GM21529 (cell line): ENCODE data around the gene LSM3.

Experiments
- ATAC-seq: cut with Tn5 transposase; IDR thresholded peaks from one replicate; pipeline ENCODE4 v1.9.1; 2021; ENCODE audit not compliant: unreplicated experiment

Gene LSM3

DNA sequence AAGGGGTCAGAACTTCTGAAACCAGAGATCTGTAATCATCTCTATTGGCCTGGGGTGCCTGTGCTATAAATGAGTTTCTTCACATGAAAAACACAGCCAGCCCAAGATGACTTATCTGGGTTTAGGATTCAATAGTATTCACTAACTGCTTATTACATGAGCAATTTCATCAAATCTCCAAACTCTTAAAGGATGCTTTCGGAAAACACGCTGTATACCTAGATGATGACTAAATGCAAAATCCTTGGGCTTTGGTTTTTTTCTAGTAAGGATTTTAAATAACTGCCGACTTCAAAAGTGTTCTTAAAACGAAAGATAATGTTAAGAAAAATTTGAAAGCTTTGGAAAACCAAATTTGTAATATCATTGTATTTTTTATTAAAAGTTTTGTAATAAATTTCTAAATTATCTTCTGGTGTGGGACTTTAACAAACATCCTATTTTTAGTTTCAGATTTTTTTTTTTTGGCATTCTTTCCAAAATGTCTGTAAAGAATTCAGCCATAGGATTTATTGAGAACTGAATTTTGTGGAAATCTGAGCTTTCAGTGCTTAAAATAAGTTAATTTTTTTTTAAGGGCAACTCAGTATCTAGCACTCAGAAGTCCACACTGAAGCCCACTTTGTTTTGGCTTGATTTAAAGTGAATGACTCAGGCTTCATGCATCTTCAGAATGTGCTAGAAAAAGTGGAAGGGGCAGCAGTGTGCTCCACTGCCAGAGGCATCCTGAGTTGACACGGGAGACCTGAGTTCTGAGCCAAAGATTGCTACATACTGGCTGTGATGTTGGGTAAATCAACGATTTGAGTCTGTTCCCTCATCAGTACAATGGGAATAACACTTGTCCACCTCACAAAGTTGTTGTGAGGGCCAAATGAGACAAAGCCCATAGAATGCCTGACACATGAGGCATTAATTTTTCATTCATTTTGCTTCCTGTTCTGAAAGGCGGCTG lies 35.1 kb upstream of the LSM3 start:
- no peak for ATAC-seq

DNA sequence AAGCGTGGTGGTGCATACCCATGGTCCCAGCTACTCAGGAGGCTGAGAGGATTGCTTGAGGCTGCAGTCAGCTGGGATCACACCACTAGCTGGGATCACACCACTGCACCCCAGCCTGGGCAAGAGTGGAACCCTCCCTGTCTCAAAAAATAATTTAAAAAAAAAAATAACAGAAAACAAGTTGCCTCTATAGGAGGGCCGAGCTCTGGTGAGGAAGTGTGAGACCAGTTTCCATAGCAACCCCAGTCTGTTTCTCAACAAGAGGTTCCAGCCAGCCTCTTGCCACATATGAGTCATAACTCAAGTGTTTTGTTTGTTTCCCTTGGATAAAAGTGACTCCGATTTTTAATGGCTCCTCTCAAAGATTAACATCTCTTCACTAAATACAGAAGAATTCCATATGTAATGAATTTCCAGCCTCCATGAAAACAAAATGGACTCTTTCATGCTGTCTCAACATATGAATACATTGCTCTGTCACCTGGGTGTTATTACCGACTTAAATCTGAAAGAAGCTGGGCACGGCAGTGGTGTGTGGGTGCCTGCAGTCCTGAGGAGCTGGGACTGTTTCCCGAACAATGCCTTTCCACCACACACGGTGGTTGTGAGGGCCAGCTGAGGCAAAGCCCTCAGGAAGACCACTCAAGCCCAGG lies 34.1 kb upstream of the LSM3 start:
- ATAC-seq, result peak; percentile 99

DNA sequence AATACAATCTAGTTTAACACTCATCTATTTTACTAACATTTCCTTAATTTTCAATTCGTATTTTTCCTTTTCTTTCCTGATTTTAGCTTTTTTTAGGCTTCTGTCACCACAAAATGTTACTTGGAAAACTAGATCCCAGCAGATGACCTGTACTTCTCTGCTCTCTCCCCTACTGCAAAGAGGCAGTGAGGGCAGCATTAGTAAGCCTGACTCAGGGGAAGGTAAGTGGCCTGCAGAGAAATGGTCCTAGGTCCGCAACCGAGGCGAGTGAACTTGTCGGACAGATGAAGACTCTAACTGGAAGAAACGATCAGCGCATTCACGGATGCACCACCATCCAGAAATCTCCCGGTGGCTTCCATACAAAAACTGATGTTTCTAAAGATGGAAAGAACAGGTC lies 33.4 kb upstream of the LSM3 start:
- ATAC-seq, result no peak

DNA sequence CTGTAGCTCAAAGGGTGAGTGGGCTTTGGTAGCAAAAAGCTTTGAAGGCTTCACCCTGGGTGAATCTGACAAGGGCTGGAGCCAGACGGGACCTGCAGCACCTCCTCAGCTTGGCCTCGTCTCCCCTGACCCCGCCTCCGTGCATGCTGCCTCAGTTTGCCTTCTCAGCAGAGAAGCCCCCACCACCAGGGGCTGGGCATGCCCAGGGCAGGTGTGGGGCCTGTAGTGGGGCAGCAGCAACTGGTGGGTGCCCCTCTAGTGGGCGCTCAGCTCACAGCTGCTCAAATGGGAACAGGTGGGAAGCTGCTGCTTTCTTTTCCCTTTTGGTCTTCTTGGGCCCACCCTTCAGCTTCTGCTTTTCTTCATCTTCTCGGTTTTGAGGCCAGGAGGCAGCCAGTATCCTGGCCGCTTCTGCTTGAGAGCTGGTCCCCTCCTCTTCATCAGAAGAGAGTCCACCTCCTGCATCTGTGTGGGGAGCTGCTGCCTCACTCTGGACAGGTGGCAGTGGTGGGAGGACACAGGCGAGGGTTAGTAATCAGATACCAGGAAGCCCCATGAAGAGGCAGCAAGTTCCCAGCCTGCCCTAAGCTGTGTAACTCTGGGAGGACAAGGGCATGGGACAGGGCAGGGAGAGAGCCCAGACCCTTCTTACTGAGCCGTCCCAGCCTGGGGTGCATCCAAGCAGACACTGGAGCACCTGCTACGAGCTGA lies 32.8 kb upstream of the LSM3 start:
- no peak for ATAC-seq

DNA sequence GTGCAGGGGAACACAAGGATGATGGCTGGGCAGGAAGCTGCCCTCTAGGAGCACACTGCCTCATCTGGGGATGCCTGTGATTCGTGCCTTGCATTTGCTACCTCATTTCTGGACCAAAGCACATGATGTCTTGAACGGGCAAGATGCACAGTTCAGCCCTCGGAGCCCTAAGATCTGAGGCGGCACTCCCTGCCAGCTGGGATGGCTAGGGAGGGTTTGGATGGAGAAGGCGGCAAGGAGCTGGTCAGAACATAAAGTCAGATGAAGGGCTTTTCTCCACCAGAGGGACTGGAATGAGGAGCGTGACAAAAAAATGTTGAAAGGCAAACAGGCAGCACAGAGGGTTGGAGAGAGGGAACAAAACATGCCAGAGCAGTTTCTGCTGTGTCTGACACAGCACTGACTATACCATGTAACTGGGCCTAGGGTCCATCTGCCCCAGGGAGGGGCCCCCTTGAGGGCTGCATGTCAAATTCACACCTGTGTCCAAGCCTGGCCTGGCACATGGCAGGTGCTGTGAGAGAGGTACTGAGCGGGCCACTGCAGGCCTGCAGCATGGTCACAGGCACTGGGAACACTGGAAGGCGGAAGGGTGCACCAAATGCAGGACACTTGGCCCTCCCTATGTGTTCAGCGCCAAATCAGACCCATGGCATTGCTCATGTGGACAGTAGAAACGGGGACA lies 32.1 kb upstream of the LSM3 start:
- ATAC-seq, result no peak

DNA sequence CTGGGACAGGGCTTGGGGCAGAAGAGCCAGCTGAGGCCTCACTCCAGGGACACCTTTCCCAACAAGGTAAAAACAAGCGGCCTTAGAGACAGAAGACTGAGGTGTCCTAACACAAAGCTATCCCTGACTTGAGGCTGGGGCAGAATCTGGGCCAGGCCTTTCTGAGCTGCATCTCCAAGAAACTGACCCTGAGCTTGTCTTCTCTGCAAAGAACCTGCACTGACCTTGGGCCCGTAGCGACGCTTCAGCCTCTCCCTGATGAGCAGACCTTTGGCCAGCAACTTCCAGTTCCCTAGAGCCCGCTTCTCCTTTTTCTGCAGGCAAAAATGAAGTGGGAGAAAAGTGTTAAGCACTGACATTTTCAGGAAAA lies 31.6 kb upstream of the LSM3 start:
- no peak for ATAC-seq

DNA sequence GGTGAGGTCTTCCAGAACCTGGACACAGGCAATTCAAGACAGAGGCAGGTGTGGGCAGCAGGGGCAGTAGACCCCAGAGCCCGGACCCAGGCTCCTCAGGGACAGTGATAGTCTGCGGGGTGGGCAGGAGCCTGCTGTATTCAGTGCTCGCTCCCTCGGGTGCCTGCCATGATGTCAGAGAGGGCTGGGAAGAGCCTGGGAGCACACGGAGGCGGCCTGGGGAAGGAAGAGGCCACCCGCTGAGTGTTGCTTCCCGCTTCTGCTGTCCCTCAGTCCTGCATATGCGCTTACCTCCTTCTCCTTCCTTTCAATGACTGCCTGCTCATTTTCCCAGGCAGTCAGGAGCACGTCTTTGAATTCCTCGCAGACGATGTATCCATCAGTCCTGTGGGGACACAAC lies 31.0 kb upstream of the LSM3 start:
- ATAC-seq, result no peak

DNA sequence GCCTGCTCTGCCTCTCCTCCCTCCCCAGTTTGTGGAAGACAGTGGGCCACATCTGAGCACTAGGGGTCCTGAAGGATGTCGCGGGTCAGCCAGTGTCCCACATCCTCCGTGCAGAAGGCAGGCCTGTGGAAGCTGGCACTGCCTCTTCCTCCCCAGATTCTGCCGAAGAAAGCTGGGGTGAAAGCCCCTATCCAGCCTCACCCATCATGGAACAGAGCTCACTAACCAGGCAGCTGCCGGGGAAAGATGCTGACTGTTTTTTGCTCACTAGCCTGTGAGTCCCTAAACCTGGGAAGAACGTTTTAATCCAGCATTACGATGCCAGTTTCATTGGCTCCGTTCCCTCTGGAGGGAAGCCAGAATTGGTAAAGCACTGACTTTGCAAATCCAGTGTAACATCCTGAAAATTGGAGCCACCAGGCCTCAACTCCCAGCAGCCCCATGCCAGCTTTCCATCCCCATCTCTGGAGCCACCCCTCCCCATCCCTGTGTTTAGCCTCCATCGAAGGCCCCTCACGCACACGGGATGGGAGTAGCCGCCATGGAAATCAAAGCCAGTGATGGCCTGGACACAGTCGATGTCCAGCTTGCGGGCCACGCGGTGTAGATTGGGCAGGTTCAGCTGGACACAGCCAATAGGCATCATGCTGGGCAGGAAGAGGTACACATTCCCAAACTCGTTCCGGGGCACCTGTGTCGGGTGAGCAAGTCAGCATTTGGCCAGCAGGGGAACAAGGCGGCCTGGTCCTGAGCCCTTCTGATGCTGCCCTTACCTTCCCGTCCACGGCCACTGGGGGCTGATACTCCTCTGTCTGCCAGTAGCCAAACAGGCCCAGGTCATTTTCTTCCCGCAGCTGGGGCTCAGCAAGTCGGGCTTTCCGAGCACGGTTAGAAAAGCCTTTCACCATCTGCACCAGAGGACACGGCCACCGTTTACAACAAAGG lies 30.3 kb upstream of the LSM3 start:
- ATAC-seq, result no peak

DNA sequence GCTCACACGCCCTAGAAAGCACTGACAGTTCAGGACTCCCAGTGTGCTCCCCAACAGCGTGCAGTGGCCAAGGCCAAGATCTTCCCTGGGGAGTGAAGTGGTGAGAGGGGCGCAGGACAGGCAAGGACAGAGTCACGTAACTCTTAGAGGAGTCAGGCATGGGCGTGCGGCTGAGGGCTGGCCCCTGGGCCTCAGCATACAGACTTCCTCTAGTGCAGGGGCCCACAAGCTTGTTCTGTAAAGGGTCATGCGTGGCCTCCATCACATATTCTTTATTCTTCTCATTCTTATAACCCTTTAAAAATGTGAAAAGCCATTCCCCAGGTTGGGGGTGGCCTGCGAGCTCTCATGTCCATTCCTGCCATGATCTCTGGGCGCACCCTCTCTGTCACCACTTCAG lies 28.5 kb upstream of the LSM3 start:
- ATAC-seq, result no peak

DNA sequence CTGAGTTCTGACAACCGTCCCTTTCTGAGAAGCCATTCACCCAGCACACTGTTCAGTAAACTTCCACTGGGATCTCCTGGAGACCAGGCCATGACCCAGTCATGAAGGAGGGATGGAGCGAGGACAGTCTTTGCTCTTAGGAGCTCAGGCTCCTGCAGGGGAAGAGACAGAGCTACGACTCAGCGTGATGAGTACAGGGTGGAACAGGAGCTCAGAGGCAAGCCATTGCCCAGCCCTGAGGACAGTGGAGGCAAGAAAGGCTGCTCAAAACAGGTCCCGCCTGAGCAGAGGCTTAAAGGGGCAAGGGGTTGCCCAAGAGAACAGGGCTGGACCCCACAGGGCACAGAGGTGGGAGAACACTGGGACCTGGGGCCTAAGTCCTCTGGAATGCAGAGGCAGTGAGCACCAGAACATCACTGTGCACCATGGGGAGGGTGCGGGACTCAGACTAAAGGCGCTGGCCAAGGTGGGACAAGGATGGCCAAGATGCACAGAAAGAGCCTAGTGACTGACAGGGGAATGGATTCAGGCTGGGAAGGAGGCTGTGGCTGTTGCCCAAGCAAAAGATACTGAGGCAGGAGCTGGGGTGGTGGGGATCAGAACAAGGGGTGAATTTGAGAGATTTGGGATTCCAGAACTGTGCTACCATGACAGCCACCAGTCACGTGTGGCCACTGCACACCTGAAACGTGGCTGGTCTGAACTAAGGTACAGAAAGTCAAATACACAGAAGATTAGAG lies 28.0 kb upstream of the LSM3 start:
- ATAC-seq, result no peak

DNA sequence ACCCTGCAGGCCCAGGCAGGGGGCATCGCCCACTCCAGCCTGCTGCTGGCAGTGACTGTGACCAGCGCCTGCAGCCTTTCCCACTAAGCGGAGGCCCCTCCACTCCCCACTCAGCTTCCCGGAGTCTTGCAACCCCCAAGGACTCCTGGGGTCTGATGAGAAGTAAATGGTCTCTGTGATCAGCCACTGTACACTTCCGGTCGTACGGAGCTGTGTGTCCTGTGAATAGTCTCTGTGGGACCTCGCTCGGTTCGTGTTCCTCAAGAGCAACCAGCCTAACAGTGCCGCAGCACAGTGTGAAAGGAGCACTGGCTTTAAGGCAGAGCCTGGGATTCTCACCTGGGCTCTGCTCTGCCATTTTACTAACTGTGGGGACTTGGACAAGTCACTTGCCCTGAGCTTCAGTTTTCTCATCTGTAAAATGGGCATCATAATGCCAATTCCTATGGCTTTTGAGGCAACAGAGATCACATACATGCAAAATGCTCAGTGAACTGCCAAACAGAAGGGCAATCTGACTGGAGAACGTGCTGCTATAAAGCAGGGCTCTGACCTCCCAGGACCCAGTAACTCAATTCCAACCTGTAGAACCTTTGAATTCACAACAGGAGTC lies 27.0 kb upstream of the LSM3 start:
- ATAC-seq, result no peak

DNA sequence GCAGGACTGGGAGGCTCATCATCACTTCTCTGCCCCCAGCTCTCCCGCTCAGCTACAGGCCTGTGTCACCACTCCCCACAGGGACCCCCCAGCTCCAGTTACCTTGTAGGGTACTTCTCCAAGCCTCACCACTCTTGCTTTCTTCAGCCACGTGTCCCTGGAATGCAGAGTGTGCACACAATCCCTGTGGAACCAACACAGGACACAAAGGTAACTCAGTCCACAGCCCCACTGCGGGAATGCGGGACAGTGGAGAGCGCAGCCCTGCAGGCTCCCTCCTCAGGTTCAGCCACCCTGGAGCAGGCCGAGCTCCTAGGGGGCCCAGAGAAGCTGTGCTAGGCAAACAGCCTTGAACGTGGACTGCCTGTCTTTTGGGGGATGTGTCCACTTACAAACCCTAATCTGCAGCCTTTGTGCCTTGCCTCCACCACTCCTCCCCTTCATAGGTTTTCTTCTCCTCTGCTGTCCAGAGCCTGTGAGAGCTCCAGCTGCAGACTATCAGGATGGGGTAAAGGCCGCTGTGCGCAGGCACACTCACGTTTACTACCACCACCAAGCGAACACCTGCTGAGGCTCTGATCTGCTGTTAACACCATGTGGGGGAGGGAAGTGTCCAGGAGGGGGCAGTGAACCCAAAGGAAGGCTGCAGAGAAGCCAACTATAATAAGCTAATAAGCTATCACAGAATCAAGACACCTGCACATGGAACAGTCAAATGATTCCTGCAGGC lies 26.2 kb upstream of the LSM3 start:
- no peak for ATAC-seq

DNA sequence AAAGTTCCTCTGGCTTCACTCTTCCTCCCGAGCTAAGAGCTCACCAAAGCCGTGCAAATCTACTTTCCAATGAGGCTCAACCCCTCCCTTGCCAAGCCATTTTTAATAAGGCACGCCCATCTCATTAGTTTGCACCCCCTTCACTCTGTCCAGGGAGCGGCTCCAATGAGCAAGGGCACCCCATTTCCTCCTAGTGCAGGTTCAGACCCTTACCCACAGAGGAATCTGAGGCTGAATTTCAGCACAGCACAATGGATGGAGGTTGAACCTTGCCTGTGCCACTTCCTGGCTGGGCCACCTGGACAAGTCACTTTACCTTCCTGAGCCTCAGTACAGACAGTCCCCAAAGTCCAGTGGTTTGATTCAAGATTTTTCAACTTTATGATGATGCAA lies 25.7 kb upstream of the LSM3 start:
- ATAC-seq, result no peak

DNA sequence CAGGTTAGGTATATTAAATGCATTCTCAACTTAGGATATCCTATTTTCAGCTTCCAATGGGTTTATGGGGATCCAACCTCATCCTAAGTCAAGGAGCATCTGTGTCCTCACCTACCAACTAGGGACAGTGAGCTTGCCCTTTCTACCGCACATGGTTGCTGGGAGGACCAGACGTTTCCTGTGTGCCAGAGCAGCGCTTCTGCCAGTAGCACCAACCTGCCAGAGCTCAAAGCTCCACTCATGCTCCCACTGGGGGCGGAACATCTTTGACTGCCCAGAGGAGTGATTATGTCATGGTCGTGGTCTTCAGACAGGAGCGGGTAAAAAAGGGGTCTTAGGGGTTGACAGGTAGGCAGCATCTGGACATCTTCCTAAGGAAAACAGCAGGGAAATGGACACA lies 25.0 kb upstream of the LSM3 start:
- no peak for ATAC-seq

DNA sequence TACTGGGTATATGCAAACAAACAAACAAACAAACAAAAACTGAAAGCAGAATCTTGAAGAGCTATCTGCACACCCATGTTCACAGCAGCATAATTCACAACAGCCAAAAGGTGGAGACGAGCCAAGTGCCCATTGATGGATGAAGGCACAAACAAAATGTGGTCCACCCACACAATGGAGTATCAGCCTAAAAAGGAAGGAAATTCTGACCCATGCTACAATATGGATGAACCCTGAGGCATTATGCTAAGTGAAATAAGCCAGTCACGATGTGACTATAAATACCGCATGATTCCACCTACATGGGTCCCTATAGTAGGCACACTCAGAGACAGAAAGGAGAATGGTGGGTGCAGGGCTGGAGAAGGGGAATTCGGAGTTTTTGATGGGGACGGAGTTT lies 24.3 kb upstream of the LSM3 start:
- no peak for ATAC-seq

DNA sequence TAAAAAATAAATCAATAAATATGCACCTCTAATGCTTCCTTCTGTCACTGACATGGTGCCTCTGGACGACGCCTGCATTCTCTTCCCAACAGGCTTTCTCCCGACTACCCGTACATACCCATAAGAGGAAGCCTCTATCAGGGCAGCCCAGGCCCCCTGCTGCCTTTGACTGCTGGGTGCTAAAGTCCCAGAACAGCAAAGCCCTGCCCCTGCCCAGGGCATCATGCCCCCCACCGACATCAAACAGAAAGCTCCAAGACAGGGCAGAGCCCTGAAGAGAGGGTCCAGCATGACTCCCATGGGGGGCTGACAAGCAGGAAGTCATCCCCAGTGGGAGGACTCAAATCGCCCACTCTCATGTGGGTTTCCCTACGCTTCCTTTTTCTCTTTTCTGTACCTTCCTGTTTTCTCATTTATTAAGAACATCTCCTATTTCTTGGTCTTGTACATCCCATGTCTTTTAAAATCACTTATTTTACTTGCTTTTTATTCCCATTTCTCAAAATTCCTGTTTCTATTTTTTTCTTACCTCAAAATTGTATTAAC lies 23.6 kb upstream of the LSM3 start:
- no peak for ATAC-seq

DNA sequence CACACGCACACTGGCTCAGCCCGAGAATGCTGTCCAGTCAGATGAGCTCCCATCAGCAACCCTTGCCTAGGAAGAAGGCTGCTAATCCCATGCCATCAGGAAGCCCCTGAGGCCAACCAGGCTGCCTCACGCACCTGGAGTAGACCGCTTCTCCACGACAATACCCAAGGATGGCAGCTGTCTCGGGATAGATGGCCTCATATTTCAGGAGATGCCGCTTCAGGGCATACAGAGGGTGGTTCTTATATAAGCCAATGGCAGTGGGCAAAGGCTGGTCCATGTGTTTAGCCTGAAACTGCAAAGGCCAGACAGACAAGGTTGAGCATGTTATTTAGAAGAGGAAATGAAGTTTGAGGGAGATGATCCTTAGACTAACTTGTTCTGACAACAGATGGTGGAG lies 22.4 kb upstream of the LSM3 start:
- no peak for ATAC-seq

DNA sequence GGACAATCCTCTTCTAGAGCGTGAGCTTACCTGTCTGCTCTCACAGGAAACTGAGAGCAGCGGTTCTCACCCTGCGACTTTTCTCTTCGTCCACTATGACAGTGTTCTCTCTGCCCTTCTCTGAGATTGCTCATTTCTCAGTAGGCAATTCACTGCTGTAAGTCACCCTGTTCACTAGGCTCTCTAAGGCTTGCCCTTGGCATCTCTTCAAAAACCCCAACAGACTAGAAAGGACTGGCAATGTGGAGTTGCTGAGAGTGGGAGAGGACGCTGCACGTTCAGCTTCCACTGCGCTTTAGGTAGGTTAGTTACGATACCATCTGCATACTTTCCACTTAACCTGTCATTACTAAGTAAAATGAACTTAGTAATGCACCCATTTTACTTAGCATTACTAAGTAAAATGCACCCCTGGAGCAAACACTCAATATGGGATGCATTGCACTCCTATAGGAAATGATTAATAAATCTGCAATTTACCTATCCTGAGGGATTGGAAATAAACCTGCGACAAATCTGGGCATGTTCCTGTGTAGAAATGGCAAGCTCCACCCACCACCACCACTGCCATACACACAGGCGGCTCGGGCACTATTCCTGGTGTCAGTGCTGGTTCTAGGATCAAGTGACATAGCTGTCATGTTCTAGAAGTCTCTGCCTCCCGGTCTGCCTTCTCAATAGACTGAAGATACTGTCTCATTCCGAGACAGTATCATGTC lies 21.6 kb upstream of the LSM3 start:
- no peak for ATAC-seq
